ENCODE measurements around the gene LETMD1.

The LETMD1 gene

GRCh38 chr12:51025836-51026638 is 22.1 kb upstream of the LETMD1 start, which contains the start of gene SLC11A2:
Gene SLC11A2, minus strand, starts transcription at chr12:51026384. Its CDS starts 15,656 bp downstream, at chr12:51010728.
- DNase-seq: peak; percentile 91

DNA sequence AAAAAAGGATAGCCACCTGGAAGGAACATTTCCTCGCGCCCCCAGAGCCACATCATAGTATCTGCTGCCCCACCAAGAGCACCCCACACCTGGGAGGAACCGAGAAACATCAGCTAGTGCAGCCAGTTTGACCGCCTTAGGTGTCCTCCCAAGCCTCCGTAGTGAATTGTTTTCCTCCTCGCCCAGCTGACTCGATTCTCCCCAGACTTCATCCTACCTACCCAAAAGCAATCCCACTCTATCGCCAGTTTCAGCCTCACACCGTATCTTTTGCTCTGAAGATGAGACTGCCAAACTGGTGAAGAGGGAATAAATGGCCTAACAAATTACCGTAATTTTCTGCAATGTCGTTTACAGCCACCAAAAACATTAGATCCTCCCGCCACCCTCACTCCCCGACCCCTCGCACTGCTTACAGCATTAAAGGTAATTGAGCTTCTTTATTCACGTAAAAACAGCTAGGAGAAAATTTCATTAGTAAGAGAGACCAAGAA is 20.7 kb upstream of the LETMD1 start:
- no peak for DNase-seq

- no peak for DNase-seq
These were observed 19.9 kb upstream of the LETMD1 start for GRCh38 chr12:51028126-51028812.

DNA sequence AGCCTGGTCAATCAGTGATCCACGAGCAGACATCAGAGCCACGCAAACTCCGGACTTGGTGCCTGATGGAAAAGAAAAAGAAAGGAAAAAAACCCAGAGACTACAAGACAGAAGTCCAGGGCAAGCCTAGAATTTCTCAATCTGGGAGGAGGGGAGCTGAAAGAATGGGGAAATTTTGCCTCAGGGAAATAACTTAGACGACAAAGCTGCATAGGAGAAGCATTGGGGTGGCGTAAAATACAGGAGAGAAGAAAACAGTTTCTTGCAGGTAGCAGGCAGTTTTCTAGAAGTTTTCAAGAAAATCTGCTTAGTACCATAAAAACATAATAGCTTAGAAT is 19.3 kb upstream of the LETMD1 start:
- no peak for DNase-seq

DNA sequence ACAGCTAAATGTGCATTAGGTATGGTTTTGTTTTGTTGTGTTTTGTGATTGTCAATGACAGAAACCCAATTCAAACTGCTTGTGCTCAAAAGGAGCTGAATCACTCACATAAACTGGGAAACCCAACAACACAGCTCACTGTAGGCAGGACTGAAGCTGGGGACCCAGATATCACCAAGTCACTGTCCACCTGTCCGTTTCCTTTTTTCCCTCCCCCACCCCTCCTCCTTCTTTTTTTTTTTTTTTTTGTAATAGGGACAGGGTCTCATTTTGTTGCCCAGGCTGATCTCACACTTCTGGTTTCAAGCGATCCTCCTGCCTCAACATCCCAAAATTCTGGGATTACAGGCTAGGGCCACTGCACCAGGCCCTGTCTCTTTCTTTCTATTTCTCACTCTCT is 15.1 kb upstream of the LETMD1 start:
- DNase-seq: no peak

GRCh38 chr12:51033457-51034089 is 14.6 kb upstream of the LETMD1 start:
- no peak for DNase-seq

- DNase-seq: no peak
These were observed 11.8 kb upstream of the LETMD1 start for GRCh38 chr12:51036279-51036678.

DNA sequence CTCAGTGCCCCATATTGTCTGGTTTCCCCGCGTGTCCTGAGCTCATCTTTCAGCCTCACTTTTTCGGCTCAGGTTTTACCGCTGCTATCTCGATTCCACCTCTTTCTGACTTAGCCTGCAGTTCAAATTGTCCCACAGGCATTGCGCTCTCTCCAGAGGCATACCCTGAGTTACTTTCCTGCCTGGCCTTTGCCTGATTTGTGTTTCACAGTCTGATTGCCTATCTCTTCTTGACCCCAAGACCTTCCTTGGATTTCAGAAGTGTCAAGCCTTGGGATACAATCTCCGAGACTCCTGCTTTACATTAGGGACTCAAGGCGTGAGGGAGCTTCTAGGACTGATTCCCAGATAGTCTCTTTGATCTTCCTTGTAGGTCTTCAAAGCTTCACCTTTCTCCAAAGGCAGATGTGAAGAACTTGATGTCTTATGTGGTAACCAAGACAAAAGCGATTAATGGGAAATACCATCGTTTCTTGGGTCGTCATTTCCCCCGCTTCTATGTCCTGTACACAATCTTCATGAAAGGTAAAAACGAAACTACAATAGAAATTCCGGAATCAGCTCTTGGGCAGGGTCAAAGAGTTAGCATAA is 629 bp downstream of the LETMD1 start:
- DNase-seq: no peak

- no peak for DNase-seq
These were observed 1.4 kb downstream of the LETMD1 start for GRCh38 chr12:51049525-51049924.

DNA sequence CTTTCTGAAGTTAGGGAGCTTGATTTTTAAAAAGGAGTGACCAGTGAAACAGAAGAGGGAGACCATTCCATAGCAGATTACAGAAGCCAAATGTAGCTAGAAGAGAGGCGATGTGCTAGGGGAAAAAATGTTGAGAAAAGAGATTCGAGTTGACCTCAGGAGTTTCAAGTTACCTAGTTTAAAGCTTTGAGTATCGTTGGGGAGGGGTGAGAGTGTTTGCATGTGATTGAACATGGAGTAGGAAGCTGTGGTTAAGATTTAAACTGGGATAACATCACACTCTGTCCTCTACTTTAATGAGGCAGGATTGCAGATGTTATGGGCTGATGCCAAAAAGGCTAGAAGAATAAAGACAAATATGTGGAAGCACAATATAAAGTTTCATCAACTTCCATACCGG is 3.7 kb downstream of the LETMD1 start:
- DNase-seq: no peak

GRCh38 chr12:51055060-51055459 is 6.9 kb downstream of the LETMD1 start:
- no peak for DNase-seq

- no peak for DNase-seq
These were observed 8.1 kb downstream of the LETMD1 start for GRCh38 chr12:51056242-51056641.

DNA sequence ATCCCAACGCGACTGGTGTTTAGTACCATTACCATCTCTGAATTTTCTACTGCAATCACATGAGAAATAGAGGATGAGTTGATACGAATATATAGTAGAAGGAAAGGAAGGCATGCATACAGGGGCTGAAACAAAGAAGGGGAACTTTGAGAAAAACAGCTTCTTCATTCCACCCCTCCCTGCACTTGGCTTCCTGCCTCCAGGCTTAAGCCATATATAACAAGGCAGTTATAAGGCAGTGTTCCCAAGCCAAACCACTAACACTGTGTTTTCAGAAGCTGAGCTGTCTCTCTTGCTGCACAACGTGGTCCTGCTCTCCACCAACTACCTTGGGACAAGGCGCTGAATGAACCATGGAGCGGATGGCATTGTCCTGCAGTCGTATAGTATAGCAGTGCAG is 11.0 kb downstream of the LETMD1 start:
- DNase-seq: no peak

DNA sequence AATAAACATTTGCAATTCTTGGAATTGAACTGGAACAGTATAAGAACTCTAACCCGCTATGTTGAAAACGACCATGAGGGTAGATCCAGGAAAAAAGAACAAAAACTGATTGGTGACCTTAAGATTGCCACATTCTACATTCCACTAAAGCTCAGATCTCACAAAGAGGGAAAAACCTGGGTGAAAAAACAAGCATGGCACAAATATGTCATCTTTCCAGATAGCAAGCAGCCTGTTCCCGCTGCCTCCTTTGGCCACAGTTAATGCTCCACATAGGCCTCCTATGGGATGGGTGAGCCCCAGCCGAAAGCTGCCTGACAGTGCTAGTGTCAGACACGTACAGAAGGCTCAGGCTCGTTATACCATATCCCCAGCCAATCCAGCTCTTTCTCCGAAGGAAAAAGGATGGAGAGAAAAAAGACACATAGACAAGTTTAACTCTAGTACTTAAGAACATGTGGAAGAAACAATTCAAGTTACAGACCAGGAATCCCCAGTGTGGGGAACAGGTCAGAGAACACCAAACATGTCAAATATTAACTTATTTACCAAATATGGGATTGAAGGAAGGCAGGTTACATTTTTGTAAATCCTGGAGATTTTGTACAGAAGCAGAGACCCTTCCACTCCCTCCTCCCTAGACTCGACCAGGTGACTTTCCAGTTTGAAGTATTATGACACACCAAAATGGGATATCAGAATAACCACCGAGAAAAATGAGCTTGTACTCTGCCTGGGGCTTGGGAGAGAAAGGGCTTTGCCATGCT is 14.7 kb downstream of the LETMD1 start:
- no peak for DNase-seq

DNA sequence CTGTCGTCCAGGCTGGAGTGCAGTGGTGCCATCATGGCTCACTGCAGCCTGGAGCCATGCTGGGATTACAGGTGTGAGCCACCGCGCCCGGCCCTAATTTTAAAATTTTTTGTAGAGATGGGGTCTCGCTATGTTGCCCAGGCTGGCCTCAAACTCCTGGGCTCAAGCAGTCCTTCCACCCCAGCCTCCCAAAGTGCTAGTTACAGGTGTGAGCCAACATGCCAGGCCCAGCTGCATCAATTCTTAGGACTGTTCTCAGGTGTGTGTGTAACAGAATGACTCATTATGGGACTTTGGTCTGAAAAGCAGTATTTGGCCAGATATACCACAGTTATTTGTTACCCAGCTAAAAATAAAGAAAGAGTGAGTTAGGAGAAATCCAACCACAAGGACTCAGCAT is 17.4 kb downstream of the LETMD1 start:
- no peak for DNase-seq

GRCh38 chr12:51067229-51067628 is 19.1 kb downstream of the LETMD1 start:
- DNase-seq: no peak

DNA sequence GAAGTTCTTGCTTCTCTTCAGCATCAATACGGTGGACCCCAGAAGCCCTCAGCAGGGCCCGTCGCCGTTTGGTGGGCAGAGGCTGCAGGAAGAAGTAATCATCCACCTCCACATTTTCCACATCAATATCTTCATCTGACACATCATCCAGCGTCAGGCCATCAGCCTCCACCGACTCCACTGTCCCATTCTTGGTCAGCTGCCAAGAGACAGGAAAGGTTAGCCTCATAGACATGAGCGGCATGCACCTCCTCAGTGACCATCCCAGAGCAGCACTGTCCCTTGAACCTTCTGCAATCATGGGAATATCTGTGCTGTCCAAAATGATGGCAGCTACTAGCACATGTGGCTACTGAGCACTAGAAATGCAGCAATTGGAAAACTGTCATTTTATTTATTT is 19.6 kb downstream of the LETMD1 start:
- DNase-seq: no peak

DNA sequence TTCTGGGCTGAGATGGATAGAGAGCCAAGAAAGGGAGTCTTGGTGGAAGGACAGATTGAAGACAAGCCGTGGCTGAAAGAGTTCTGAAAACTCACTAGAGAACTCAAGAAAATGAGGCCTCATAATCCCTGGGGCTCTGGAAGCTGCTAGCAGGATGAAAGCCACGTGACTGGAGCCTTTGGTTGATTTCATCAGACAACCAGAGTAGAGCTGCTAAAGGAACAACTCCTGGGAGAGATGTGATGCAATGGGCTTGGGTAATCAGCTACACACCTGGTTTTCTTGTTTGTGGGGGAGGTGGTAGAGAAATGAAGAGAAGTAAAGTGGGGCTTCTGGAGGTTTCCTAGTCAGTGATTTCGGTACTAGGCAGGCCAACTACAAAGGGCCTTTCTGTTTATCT is 21.9 kb downstream of the LETMD1 start:
- DNase-seq: no peak

GRCh38 chr12:51071663-51072062 is 23.5 kb downstream of the LETMD1 start:
- no peak for DNase-seq

DNA sequence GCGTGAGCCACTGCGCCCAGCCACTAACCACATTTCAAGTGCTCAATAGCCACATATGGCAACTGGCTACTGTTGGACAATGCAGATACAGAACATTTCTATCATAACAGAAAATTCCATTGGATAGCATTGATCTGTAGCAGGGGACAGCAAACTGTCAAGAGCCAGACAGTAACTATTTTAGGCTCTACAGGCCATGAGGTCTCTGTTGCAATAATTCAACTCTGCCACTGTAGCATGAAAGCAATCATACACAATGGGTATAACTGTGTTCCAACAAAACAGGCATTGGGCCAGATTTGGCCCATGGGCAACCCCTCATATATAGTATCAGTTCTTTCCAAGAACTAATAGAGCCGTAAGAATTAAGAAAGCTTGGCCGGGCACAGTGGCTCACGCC is 27.3 kb downstream of the LETMD1 start:
- DNase-seq: no peak

DNA sequence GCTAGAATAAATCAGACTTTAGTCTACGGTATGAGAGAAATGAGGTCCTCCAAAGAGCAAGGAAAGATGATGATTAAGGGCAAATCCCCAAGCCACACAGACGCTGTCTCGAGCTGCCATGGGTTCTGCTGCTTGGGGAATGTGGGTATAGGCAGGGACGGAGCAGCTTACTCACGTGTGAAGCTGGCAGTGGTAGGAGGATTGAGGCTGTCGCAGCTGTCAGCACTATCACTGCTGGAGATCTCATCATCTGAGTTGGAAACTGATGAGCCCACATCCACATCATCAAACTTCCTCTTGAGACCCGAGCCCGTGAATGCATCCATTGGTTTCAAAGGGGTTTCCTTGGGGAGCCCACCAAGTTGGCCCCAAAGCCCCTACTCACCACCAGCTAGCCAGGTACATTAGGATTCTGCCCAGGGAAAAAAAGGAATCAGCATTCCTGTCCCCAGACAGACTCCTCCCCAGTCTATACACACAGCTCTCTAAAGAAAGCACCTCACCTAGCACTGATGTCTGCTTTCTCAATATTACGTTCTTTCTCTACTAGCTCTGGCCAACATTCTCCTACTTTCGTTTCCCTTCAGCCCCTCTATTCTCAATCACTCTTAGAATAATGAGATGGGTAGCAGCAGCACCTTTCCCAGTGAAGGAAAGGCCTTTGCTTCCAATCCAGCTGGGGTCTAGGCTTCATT is 28.3 kb downstream of the LETMD1 start:
- peak; percentile 1 for DNase-seq

- no peak for DNase-seq
These were observed 29.8 kb downstream of the LETMD1 start for GRCh38 chr12:51077930-51078329.
